Hepatocyte (in vitro differentiated cells): ENCODE measurements around the gene MBNL1.

Experiments
- EZH2 ChIP-seq: fragments of 200-600 bp; sonication (generic); IDR thresholded peaks from 2 replicates; pipeline ENCODE4 v1.6.1; 2016; ENCODE audit warnings: antibody characterized with exemption, mild to moderate bottlenecking, borderline replicate concordance
- TF ChIP-seq, protein P1 (sequence below): fragments of 200-600 bp; sonication (generic); IDR thresholded peaks from 2 replicates; pipeline ENCODE4 v1.5.1; 2016; ENCODE audit warnings: antibody characterized with exemption, mild to moderate bottlenecking; ENCODE audit not compliant: poor library complexity

DNA sequence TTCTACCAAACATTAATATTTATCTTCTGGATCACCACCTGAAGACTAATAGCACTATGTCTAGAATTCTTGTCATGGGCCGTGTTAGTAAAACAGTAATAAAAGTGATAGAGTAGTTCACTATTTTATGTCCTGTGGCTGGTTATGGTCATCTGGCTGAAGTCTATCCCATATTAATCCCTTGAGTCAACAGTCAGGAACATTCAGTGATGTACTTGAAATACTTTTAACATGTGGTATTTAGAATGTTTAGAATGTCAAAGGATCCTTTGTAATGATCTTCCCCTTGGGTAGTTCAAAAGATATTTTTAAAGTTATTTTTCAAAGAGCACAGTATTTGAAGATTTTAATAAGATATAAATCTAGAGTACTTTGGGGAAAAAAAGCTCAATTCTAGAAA, 117.0 kb downstream of the MBNL1 start:
- TF ChIP-seq, protein P1, sequence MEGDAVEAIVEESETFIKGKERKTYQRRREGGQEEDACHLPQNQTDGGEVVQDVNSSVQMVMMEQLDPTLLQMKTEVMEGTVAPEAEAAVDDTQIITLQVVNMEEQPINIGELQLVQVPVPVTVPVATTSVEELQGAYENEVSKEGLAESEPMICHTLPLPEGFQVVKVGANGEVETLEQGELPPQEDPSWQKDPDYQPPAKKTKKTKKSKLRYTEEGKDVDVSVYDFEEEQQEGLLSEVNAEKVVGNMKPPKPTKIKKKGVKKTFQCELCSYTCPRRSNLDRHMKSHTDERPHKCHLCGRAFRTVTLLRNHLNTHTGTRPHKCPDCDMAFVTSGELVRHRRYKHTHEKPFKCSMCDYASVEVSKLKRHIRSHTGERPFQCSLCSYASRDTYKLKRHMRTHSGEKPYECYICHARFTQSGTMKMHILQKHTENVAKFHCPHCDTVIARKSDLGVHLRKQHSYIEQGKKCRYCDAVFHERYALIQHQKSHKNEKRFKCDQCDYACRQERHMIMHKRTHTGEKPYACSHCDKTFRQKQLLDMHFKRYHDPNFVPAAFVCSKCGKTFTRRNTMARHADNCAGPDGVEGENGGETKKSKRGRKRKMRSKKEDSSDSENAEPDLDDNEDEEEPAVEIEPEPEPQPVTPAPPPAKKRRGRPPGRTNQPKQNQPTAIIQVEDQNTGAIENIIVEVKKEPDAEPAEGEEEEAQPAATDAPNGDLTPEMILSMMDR: no peak
- no peak for TF ChIP-seq EZH2
